Left ventricle myocardium superior (tissue), 1 donor: ENCODE results near the gene SHROOM3. TPM values are rescaled to one million over a fixed set of nuclear protein-coding genes. Genes with fewer than 3 reads are reported as not detected.

Experiments
- ATAC-seq: fragments of 200-7000 bp; cut with Tn5 transposase; one replicate; pipeline ENCODE4 v1.9.1; 2020; ENCODE audit warnings: mild to moderate bottlenecking, moderate library complexity
- DNase-seq: peaks from one replicate; pipeline ENCODE4 v3.0.0-alpha.2; 2020
- intact Hi-C: fragments of 100-400 bp; cut with micrococcal nuclease; formaldehyde crosslinking; loops from one replicate; pipeline ENCODE4 v1.11.0; 2022
- total RNA-seq: library from RNA; stranded (reverse); fragmentation: NEBNext Ultra II Directional; extraction: Animal tissue kit (Norgen Biotek cat#: 25700); gene quantifications from one replicate; pipeline ENCODE4 v1.2.1, GENCODE V29; 2021
- donor health status: DM: no; HTN: yes; CAD: no; lungs with severe emphysema.

Gene SHROOM3
- total RNA-seq, 1 donor from 2014 or later: 14.2 TPM

GRCh38 chr4:76691807-76692582 is 257.0 kb downstream of the SHROOM3 start:
- DNase-seq (no peak), ATAC-seq (no peak)
- intact Hi-C loops: no loop called here

- DNase-seq (no peak), ATAC-seq (no peak)
- intact Hi-C loops: no loop called here
Observed at GRCh38 chr4:76692761-76693160, 257.7 kb downstream of the SHROOM3 start.

GRCh38 chr4:76694056-76694455 is 259.0 kb downstream of the SHROOM3 start:
- ATAC-seq (no peak), DNase-seq (no peak)
- intact Hi-C loops: no loop called here

GRCh38 chr4:76696109-76696508 is 261.1 kb downstream of the SHROOM3 start:
- intact Hi-C loops: no loop called here
- no peak for ATAC-seq
- no peak for DNase-seq

- DNase-seq (no peak), ATAC-seq (no peak)
- intact Hi-C loops: no loop called here
Observed at GRCh38 chr4:76697129-76697803, 262.2 kb downstream of the SHROOM3 start.

GRCh38 chr4:76698141-76698540 is 263.1 kb downstream of the SHROOM3 start:
- intact Hi-C loops: no loop called here
- no peak for DNase-seq
- no peak for ATAC-seq

GRCh38 chr4:76699751-76700310 is 264.8 kb downstream of the SHROOM3 start:
- ATAC-seq (no peak), DNase-seq (no peak)
- intact Hi-C loops: no loop called here

GRCh38 chr4:76702440-76703122 is 267.6 kb downstream of the SHROOM3 start:
- ATAC-seq (no peak), DNase-seq (no peak)
- intact Hi-C loops: no loop called here

GRCh38 chr4:76703123-76703490 is 268.1 kb downstream of the SHROOM3 start:
- DNase-seq (no peak), ATAC-seq (no peak)
- intact Hi-C loops: no loop called here

- intact Hi-C loops: no loop called here
- DNase-seq (no peak), ATAC-seq (peak; percentile 42)
Observed at GRCh38 chr4:76703676-76704075, 268.6 kb downstream of the SHROOM3 start.

GRCh38 chr4:76704133-76704881 is 269.3 kb downstream of the SHROOM3 start:
- DNase-seq (no peak), ATAC-seq (peak; percentile 84)
- intact Hi-C loops: no loop called here

- ATAC-seq (no peak), DNase-seq (no peak)
- intact Hi-C loops: no loop called here
Observed at GRCh38 chr4:76705472-76705871, 270.4 kb downstream of the SHROOM3 start.

- DNase-seq: no peak
- ATAC-seq: no peak
- intact Hi-C loops: no loop called here
Observed at GRCh38 chr4:76706581-76706980, 271.6 kb downstream of the SHROOM3 start.

GRCh38 chr4:76708971-76709771 is 274.1 kb downstream of the SHROOM3 start:
- ATAC-seq: peak; percentile 65
- intact Hi-C loops: no loop called here
- no peak for DNase-seq

GRCh38 chr4:76709772-76710090 is 274.7 kb downstream of the SHROOM3 start:
- ATAC-seq (no peak), DNase-seq (no peak)
- intact Hi-C loops: no loop called here

- ATAC-seq (no peak), DNase-seq (no peak)
- intact Hi-C loops: no loop called here
Observed at GRCh38 chr4:76712564-76712963, 277.5 kb downstream of the SHROOM3 start.

GRCh38 chr4:76714226-76714625 is 279.2 kb downstream of the SHROOM3 start:
- intact Hi-C loops: no loop called here
- no peak for ATAC-seq

GRCh38 chr4:76716020-76716419 is 281.0 kb downstream of the SHROOM3 start:
- DNase-seq: no peak
- ATAC-seq: no peak
- intact Hi-C loops: no loop called here

More at GRCh38 chr4:76714226-76714625, 279.2 kb downstream of the SHROOM3 start:
- no peak for DNase-seq

GRCh38 chr4:76716658-76717057 is 281.6 kb downstream of the SHROOM3 start:
- ATAC-seq (no peak), DNase-seq (no peak)
- intact Hi-C loops: no loop called here
